Esophagus squamous epithelium (tissue), 4 donors: ENCODE data around the gene CCDC200.
"Not testable (repeated sequence)": the region's sequence is repeated elsewhere in the genome, so short reads cannot be mapped to it uniquely, and the experiment has no call there.

Experiments used
- POLR2A ChIP-seq, 4 donors: fragments of 450-650 bp; IDR thresholded peaks; one replicate each; pipeline ENCODE4 v1.6.1; 2017; ENCODE audit warnings: antibody characterized with exemption in 4 of 4, mild to moderate bottlenecking in 4 of 4, moderate library complexity in 3 of 4
- TF ChIP-seq, protein P1 (sequence below), 6 experiments: fragments of 450-650 bp in 4 of 6; fragments of 200-600 bp in 2 of 6; sonication (generic) in 2 of 6; IDR thresholded peaks; one replicate each; pipeline ENCODE4 v1.5.1; 2016 to 2019; ENCODE audit warnings: antibody characterized with exemption in 6 of 6, mild to moderate bottlenecking in 4 of 6, moderate library complexity in 4 of 6

DNA sequence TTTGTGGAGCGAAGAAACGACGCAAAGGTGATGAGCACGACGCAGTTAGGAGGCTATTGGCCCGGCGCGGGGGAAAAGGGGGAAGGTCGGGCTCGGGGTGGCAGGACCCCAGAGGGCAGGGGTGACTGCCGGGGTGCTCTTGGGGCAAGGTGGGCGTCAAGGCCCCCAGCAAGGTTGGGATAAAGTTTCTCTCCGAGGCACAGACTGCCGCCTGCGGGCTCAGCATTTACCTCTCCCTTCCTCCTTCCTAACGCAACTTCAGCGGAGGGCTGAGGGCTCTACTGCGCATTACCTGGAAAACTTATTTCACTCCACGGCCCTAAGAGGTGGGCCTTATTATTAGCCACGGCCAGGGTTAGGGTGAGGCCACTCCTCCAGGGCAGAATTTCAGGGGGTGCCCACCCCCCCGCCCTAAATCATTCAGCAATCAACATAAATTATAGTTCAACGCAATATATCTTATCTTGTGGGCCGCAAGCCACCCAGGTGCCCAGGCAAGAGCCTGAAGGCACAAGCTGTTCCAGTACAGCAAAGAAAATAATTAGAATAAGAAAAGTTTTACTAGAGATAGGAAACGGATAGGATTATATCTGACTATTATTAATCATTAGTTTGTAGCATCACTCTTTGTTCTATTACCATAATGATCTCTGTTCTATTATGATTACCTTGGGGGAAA, 3.7 kb upstream of the CCDC200 start:
- TF ChIP-seq, protein P1, sequence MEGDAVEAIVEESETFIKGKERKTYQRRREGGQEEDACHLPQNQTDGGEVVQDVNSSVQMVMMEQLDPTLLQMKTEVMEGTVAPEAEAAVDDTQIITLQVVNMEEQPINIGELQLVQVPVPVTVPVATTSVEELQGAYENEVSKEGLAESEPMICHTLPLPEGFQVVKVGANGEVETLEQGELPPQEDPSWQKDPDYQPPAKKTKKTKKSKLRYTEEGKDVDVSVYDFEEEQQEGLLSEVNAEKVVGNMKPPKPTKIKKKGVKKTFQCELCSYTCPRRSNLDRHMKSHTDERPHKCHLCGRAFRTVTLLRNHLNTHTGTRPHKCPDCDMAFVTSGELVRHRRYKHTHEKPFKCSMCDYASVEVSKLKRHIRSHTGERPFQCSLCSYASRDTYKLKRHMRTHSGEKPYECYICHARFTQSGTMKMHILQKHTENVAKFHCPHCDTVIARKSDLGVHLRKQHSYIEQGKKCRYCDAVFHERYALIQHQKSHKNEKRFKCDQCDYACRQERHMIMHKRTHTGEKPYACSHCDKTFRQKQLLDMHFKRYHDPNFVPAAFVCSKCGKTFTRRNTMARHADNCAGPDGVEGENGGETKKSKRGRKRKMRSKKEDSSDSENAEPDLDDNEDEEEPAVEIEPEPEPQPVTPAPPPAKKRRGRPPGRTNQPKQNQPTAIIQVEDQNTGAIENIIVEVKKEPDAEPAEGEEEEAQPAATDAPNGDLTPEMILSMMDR (IDR thresholded peaks at IDR 0.05), result not testable (repeated sequence)
- TF ChIP-seq POLR2A (IDR thresholded peaks at IDR 0.05), result not testable (repeated sequence)
